Astrocyte (in vitro differentiated cells and primary cell): Measurements from ENCODE around the gene ELAPOR2. TPM values are rescaled to one million over a fixed set of nuclear protein-coding genes. Genes with fewer than 3 reads are reported as not detected.

ENCODE experiments used
- DNase-seq: peaks from one replicate; pipeline ENCODE4 v3.0.0-alpha.2; 2010; ENCODE audit warnings: low read depth
- FAIRE-seq: peaks from 2 replicates; lab custom pipeline; 2011; peaks lifted over from hg19 to GRCh38; lab: Jason Lieb, UNC
- H2AFZ ChIP-seq: 2 replicates; pipeline ENCODE4 v1.6.0; 2012; ENCODE audit warnings: low read depth, low read length, inconsistent platforms
- H3K27ac ChIP-seq: 2 replicates; pipeline ENCODE4 v1.5.1; 2011; ENCODE audit warnings: low read depth, low read length, inconsistent platforms
- H3K27me3 ChIP-seq: 2 replicates; pipeline ENCODE4 v1.6.0; 2011; ENCODE audit warnings: low read length, inconsistent platforms; ENCODE audit not compliant: insufficient read depth
- H3K36me3 ChIP-seq: 2 replicates; pipeline ENCODE4 v1.5.1; 2011; ENCODE audit warnings: low read length, inconsistent platforms; ENCODE audit not compliant: insufficient read depth
- H3K4me1 ChIP-seq: 2 replicates; pipeline ENCODE4 v1.5.1; 2011; ENCODE audit warnings: low read length, inconsistent platforms; ENCODE audit not compliant: insufficient read depth
- H3K4me2 ChIP-seq: 2 replicates; pipeline ENCODE4 v1.6.0; 2012; ENCODE audit warnings: low read length, inconsistent platforms
- H3K4me3 ChIP-seq: 2 replicates; pipeline ENCODE4 v1.5.1; 2011; ENCODE audit warnings: low read depth, mild to moderate bottlenecking, low read length, inconsistent platforms; ENCODE audit not compliant: insufficient read depth
- H3K79me2 ChIP-seq: 2 replicates; pipeline ENCODE4 v1.6.0; 2012; ENCODE audit warnings: mild to moderate bottlenecking, low read length, inconsistent platforms; ENCODE audit not compliant: insufficient read depth
- H3K9ac ChIP-seq: 2 replicates; pipeline ENCODE4 v1.6.0; 2012; ENCODE audit warnings: mild to moderate bottlenecking, low read length, inconsistent platforms
- H3K9me3 ChIP-seq: 2 replicates; pipeline ENCODE4 v1.5.1; 2012; ENCODE audit warnings: low read depth, mild to moderate bottlenecking, low read length, inconsistent platforms; ENCODE audit not compliant: insufficient read depth
- H4K20me1 ChIP-seq: 2 replicates; pipeline ENCODE4 v1.6.0; 2012; ENCODE audit warnings: low read length, inconsistent platforms; ENCODE audit not compliant: insufficient read depth
- H3K27ac Mint-ChIP-seq: one replicate; pipeline ENCODE4 v1.8.0; 2021; ENCODE audit warnings: mild to moderate bottlenecking, mixed read lengths; ENCODE audit not compliant: unreplicated experiment
- H3K27me3 Mint-ChIP-seq: one replicate; pipeline ENCODE4 v1.8.0; 2021; ENCODE audit warnings: low read depth, mixed read lengths; ENCODE audit not compliant: unreplicated experiment
- H3K36me3 Mint-ChIP-seq: one replicate; pipeline ENCODE4 v1.8.0; 2021; ENCODE audit warnings: low read depth, mixed read lengths; ENCODE audit not compliant: unreplicated experiment
- H3K4me1 Mint-ChIP-seq: one replicate; pipeline ENCODE4 v1.8.0; 2021; ENCODE audit warnings: low read depth, mixed read lengths; ENCODE audit not compliant: unreplicated experiment
- H3K4me3 Mint-ChIP-seq: one replicate; pipeline ENCODE4 v1.8.0; 2021; ENCODE audit warnings: mild to moderate bottlenecking, moderate library complexity, mixed read lengths; ENCODE audit not compliant: unreplicated experiment
- H3K9me3 Mint-ChIP-seq: one replicate; pipeline ENCODE4 v1.8.0; 2021; ENCODE audit warnings: mild to moderate bottlenecking, mixed read lengths; ENCODE audit not compliant: unreplicated experiment
- EZH2 ChIP-seq: IDR thresholded peaks from 2 replicates; pipeline ENCODE4 v1.6.1; 2012; ENCODE audit warnings: mild to moderate bottlenecking, low read length, inconsistent platforms; ENCODE audit not compliant: insufficient read depth
- total RNA-seq: library from RNA; stranded (reverse); gene quantifications from 2 replicates; pipeline ENCODE4 v1.2.1, GENCODE V29; 2021
- TF ChIP-seq, protein P1 (sequence below): IDR thresholded peaks from 2 replicates; pipeline ENCODE4 v1.5.1; 2011; ENCODE audit warnings: low read depth, mild to moderate bottlenecking, inconsistent platforms, low read length, moderate library complexity; ENCODE audit not compliant: insufficient read depth

The ELAPOR2 gene
- total RNA-seq, 1 donor from 2014 or later: 23.9 TPM

DNA sequence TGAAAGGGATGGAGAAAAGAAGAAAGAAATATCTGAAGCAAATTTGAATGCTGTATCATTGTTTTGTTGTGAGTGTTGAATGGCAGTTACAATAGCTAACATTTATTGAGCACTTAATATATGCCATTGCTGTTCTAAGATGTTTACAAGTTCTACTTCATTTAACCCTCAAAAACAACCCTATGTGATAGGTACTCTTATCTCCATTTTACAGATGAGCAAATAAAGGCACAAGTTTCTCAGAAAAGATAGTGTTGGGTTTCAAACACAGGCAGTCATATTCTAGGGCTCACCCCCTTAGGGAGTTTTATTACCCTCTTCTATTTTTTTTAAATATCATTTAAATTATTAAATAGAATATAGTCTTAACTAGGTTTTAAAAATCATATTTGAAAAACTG is 8.3 kb upstream of the ELAPOR2 start:
- DNase-seq: no peak
- no peaks in the 10 kb centered on the region for H3K36me3 Mint-ChIP-seq
- no peaks in the 10 kb centered on the region for H3K27me3 ChIP-seq
- no peak overlapping the region for H3K4me3 Mint-ChIP-seq
- H3K9me3 ChIP-seq: no peaks in the 10 kb centered on the region
- no peaks in the 10 kb centered on the region for H3K9me3 Mint-ChIP-seq
- no peak overlapping the region for H3K9ac ChIP-seq
- H3K79me2 ChIP-seq: no peaks in the 10 kb centered on the region
- H3K27me3 Mint-ChIP-seq: no peaks in the 10 kb centered on the region
- H3K4me2 ChIP-seq: no peak overlapping the region
- H3K27ac Mint-ChIP-seq: no peak overlapping the region
- no peaks in the 10 kb centered on the region for H3K36me3 ChIP-seq
- no peak overlapping the region for H3K27ac ChIP-seq
- H3K4me1 ChIP-seq: no peaks in the 10 kb centered on the region
- no peaks in the 10 kb centered on the region for H3K4me1 Mint-ChIP-seq
- no peak overlapping the region for H3K4me3 ChIP-seq
- no peak overlapping the region for H2AFZ ChIP-seq
- no peak for FAIRE-seq
- no peaks in the 10 kb centered on the region for H4K20me1 ChIP-seq
- no peak for TF ChIP-seq EZH2
- TF ChIP-seq, protein P1, sequence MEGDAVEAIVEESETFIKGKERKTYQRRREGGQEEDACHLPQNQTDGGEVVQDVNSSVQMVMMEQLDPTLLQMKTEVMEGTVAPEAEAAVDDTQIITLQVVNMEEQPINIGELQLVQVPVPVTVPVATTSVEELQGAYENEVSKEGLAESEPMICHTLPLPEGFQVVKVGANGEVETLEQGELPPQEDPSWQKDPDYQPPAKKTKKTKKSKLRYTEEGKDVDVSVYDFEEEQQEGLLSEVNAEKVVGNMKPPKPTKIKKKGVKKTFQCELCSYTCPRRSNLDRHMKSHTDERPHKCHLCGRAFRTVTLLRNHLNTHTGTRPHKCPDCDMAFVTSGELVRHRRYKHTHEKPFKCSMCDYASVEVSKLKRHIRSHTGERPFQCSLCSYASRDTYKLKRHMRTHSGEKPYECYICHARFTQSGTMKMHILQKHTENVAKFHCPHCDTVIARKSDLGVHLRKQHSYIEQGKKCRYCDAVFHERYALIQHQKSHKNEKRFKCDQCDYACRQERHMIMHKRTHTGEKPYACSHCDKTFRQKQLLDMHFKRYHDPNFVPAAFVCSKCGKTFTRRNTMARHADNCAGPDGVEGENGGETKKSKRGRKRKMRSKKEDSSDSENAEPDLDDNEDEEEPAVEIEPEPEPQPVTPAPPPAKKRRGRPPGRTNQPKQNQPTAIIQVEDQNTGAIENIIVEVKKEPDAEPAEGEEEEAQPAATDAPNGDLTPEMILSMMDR: no peak

DNA sequence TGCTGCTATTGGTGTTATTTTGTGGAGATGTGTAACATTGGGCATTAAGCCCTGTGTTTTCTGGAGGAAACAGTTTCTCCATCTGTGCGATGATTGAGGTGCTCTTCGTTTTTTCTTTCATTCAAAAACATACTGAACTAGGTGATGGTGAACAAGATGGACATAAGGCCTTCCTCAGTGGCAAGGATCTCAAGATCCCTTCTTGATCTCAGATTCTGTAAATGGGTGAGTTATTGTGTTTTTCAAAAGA is 759 bp upstream of the ELAPOR2 start:
- no peaks in the 10 kb centered on the region for H3K9me3 Mint-ChIP-seq

DNA sequence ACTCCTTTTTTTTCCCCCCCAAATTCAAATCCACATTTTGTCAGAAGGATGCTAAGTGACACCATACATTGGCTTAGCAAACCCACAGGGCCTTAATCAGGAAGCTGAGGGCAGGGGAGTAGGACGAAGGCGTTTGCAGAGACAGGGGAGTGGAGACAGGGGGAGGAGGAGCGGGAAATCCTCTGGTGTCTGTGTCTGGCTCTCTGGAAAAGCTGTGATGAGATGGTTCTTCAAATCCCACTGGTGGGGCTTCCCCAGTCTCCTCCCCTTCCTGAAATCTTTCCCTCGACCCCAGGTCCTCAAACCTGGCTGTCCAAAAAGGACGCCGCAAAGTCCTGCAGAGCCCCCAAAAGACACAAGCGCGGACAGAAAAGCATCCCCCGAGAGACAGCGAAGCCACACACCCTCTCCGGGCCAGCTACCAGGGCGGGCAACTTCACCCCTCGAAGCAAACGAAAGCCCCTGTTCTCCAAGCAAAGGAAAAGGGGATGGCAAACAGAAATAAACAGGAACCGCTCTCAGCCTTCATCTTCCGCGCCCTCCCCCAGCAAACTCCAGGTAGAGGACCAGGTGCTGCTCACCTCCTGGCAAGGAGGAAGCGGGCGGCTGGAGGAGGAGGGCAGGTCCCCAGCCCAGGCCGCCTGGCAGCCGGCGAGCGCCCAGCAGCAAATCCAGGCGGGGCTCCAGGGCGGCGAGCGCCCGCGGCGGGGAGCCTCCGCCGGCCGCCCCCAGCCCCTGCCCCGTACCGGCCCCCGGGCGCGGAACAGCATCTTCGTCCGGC is 520 bp downstream of the ELAPOR2 start:
- no peak for TF ChIP-seq EZH2
- TF ChIP-seq, protein P1: no peak
- peak overlapping the region; percentile 64 for H3K4me3 ChIP-seq
- H3K4me1 ChIP-seq: peaks cover 4% of the 10 kb centered on the region
- no peak overlapping the region for H3K27ac ChIP-seq
- peak overlapping the region; percentile 63 for H3K9ac ChIP-seq
- H3K36me3 ChIP-seq: no peaks in the 10 kb centered on the region
- H3K9me3 ChIP-seq: no peaks in the 10 kb centered on the region
- no peaks in the 10 kb centered on the region for H3K9me3 Mint-ChIP-seq
- H3K4me1 Mint-ChIP-seq: peaks cover 9% of the 10 kb centered on the region
- FAIRE-seq (no peak), DNase-seq (no peak)
- H3K27ac Mint-ChIP-seq: no peak overlapping the region
- H3K79me2 ChIP-seq: no peaks in the 10 kb centered on the region
- H3K27me3 ChIP-seq: peaks cover 3% of the 10 kb centered on the region
- H4K20me1 ChIP-seq: no peaks in the 10 kb centered on the region
- H3K36me3 Mint-ChIP-seq: no peaks in the 10 kb centered on the region
- H3K27me3 Mint-ChIP-seq: no peaks in the 10 kb centered on the region
- H3K4me2 ChIP-seq: peak overlapping the region; percentile 95
- peak overlapping the region; percentile 91 for H2AFZ ChIP-seq
- H3K4me3 Mint-ChIP-seq: peak overlapping the region; percentile 86

More for the DNA sequence above, 759 bp upstream of the ELAPOR2 start:
- no peak for FAIRE-seq
- Histone ChIP-seq H3K79me2 (no peaks in the 10 kb centered on the region), H3K4me1 (peaks cover 4% of the 10 kb centered on the region), H3K9me3 (no peaks in the 10 kb centered on the region), H3K4me2 (peak overlapping the region; percentile 95), H3K9ac (peak overlapping the region; percentile 54), H3K36me3 (no peaks in the 10 kb centered on the region), H3K4me3 (no peak overlapping the region), H3K27me3 (peaks cover 3% of the 10 kb centered on the region), H2AFZ (peak overlapping the region; percentile 91), H3K27ac (no peak overlapping the region), H4K20me1 (no peaks in the 10 kb centered on the region)
- Mint-ChIP-seq H3K36me3 (no peaks in the 10 kb centered on the region), H3K4me1 (peaks cover 9% of the 10 kb centered on the region), H3K4me3 (peak overlapping the region; percentile 85), H3K27me3 (no peaks in the 10 kb centered on the region), H3K27ac (no peak overlapping the region)
- TF ChIP-seq EZH2: no peak
- TF ChIP-seq, protein P1: no peak
- no peak for DNase-seq
